Measurements from ENCODE around the gene TMEM201.

- TF ChIP-seq EZH2 (IDR thresholded peaks at IDR 0.05) (no peak), POLR2AphosphoS5 (IDR thresholded peaks at IDR 0.05; ENCODE audit: borderline replicate concordance, low read depth, low read length) (no peak)
These were observed 68.9 kb downstream of the TMEM201 start for GRCh38 chr1:9657521-9658032.

All from SK-N-MC (cell line).